GM12872 (cell line): Measurements from ENCODE around the gene KRT13.

ENCODE experiments used
- CTCF ChIP-seq: IDR thresholded peaks from 3 replicates; pipeline ENCODE4 v1.5.1; 2011; ENCODE audit warnings: low read depth, mild to moderate bottlenecking, low read length, moderate library complexity; ENCODE audit not compliant: insufficient read depth

KRT13 gene

GRCh38 chr17:41484920-41485904, 20.2 kb downstream of the KRT13 start:
- TF ChIP-seq CTCF, result no peak

DNA sequence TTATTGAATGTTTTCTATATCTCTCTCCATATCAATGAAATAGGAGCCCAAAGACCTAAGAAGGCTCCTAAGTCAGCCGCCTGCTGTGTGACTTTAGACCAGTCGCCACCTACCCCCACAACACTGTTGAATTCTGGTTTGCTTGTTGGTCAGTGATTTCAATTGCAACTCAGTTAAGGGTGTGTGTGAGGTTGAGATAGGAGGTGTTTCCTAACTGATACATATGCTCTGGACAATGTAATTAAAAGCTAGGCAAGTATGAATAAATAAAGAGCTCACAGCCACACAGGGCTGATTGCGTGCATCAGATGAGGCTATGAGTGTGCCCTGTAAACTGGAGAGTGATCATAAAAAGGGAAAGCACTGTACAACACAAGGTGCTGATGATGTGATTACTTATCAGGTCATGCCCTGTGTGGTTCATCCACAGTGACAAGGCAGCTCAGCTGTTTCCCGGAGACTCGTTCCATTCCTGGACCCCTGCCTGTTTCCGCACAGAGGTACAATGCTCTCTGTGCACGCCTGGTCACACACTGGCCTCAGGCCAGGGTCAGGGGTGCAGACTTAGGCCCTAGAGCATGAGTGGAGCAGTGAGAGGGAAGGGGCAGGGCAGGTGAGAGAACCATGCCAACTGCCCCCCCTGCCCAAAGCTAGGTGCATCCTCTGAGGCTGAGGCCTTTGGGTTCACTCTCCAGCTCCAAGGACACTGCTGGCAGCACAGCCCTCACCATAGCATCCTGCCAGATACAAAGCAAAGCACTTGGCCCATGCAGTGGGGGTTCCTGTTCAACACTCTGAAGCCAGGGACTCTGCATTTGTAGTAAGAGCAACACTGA, 21.2 kb downstream of the KRT13 start:
- TF ChIP-seq CTCF, result no peak

- no peak for TF ChIP-seq CTCF
These were observed 21.9 kb downstream of the KRT13 start for GRCh38 chr17:41483531-41483930.

DNA sequence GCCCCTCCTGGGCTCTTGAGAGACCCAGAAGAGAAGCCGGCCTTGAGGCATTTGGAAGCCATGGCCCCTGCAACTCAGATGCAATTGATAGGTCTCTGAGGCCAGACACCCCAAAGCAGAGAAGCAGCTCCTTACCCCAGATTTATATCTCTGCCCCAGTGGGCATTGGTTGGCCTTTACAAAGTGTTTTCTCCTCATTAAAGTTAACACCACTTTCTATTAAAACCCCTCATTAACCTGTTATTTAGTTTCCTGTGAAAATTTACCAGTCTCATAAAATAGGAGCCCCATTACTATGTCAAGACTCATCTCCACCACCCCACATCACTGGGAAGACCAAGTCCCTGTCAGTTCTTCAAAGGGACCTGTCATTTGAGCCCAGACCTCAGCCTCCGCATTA, 24.4 kb downstream of the KRT13 start, which contains the start of gene KRT35:
Gene KRT35, minus strand, starts transcription at position 116 of the 400 bp plus-strand sequence. Its CDS starts 54 bp downstream, at position 62.
- TF ChIP-seq CTCF, result no peak

GRCh38 chr17:41480581-41480980, 24.8 kb downstream of the KRT13 start:
- no peak for TF ChIP-seq CTCF

DNA sequence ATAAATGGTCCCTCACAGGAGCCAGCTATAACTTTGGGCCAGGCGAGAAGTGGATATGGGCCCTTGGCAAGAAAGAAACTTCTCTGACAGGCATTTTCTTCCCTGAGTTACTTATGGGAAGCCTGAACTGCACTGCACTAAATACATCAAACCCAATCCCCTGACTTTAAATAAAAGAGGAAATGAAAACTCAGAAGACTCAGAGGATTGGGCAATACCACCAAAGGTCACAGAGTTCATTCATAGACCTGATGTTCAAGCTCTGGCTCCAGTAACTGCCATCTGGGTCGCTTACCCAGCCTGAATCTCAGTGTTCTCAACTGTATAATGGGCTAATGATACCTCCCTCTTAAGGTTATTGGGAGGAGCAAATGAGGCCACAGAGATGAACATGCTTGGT, 25.3 kb downstream of the KRT13 start:
- no peak for TF ChIP-seq CTCF

DNA sequence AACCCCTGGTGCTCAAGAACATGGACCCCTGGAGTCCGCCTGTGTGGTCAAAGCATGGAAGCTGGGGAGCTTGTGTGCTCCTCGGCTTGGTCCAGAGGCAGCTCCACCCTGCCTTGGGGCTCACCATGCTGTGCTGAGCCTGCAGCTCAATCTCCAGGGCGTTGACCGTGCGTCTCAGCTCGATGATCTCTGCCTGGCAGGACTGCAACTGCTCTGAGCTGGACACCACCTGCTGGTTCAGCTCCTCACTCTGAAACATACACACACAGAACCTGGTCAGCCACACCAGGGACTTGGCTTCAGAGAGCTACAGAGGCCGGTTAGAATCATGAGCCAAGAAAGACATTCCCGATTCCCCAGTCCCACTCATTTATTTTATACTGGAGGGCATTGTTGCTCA, 27.2 kb downstream of the KRT13 start:
- TF ChIP-seq CTCF, result no peak
